IMR-90 (cell line): ENCODE measurements around the gene ZNF530.

Experiments
- CTCF ChIP-seq: conservative IDR thresholded peaks from 2 replicates; pipeline ENCODE4 v1.5.1; 2012; ENCODE audit warnings: mild to moderate bottlenecking, low read depth, low read length, improper control_type of control experiment
- RAD21 ChIP-seq: IDR thresholded peaks from 2 replicates; pipeline ENCODE4 v1.6.1; 2012; ENCODE audit warnings: low read length, improper control_type of control experiment

DNA sequence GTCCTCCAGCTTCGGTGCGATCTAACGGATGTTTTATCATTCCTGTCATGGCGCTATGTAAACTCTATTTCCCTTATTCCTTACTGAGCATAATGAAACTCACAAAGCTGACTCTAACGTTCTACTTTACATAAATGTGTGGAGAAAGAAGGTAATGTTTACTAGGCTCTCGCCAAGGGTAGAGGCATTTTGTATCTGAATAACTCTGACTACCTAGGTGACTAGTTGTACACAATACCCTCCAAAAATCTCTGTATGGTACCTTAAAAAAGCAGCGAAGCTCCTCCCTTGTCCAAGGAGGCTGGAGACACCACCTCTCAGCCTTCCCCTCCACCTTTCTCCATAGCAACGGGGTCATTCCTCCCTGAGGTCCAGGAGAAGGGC lies 316 bp upstream of the ZNF530 start:
- TF ChIP-seq RAD21 = no peak
- no peak for TF ChIP-seq CTCF
